ENCODE measurements around the gene RBBP4. TPM values are rescaled to one million over a fixed set of nuclear protein-coding genes. Genes with fewer than 3 reads are reported as not detected.
A peak's percentile ranks its signal among the peaks of the same experiment; 100 is the strongest.

RBBP4 gene
- total and polyA plus RNA-seq, 2 of the 13 experiments (the other 11 are each of a cell fraction or from before 2014, with no cell fraction given) = 64.4 to 166 TPM

GRCh38 chr1:32612189-32612881 lies 38.7 kb upstream of the RBBP4 start (continued):
- TF ChIP-seq ZNF687 (CRISPR knock-in tag; IDR thresholded peaks at IDR 0.05) (peak; percentile 92), CREB1 (IDR thresholded peaks at IDR 0.05) (peak; percentile 54; the same call in 1 of the 2 replicates), CREB1 (CRISPR knock-in tag; IDR thresholded peaks at IDR 0.05) (peak; percentile 77), ZBTB38 (CRISPR knock-in tag; IDR thresholded peaks at IDR 0.05) (peak; percentile 60; the same call in 1 of the 2 replicates), DRAP1 (CRISPR knock-in tag; IDR thresholded peaks at IDR 0.05) (peak; percentile 86), ARNTL (CRISPR knock-in tag; IDR thresholded peaks at IDR 0.05) (0 out of 2 replicates have a peak, but pooled peaks have one; percentile 27), AKAP8 (CRISPR knock-in tag; IDR thresholded peaks at IDR 0.05) (0 out of 2 replicates have a peak, but pooled peaks have one; percentile 59), ZFP37 (CRISPR knock-in tag; IDR thresholded peaks at IDR 0.05; ENCODE audit: borderline replicate concordance) (no peak), KDM5B (CRISPR knock-in tag; IDR thresholded peaks at IDR 0.05; ENCODE audit: borderline replicate concordance) (peak; percentile 29; the same call in 1 of the 2 replicates), ZNF253 (CRISPR knock-in tag; IDR thresholded peaks at IDR 0.05; ENCODE audit: borderline replicate concordance) (0 out of 2 replicates have a peak, but pooled peaks have one; percentile 26), MXD3 (CRISPR knock-in tag; IDR thresholded peaks at IDR 0.05) (no peak; the same call in 1 of the 2 replicates), CTCF (CRISPR knock-in tag; IDR thresholded peaks at IDR 0.05) (peak; percentile 68), ZBTB21 (CRISPR knock-in tag; IDR thresholded peaks at IDR 0.05) (0 out of 2 replicates have a peak, but pooled peaks have one; percentile 4), ZNF362 (CRISPR knock-in tag; IDR thresholded peaks at IDR 0.05; ENCODE audit: borderline replicate concordance) (peak; percentile 25; the same call in 1 of the 2 replicates), RBM39 (IDR thresholded peaks at IDR 0.05; ENCODE audit: low read depth, low read length, poor library complexity, severe bottlenecking) (peak; percentile 61)
